ENCODE measurements around the gene AGO4. TPM values are rescaled to one million over a fixed set of nuclear protein-coding genes. Genes with fewer than 3 reads are reported as not detected.
"Not testable (repeated sequence)": the region's sequence is repeated elsewhere in the genome, so short reads cannot be mapped to it uniquely, and the experiment has no call there.

AGO4 gene
- total RNA-seq, 1 donor from 2014 or later, result 11.7 TPM

DNA sequence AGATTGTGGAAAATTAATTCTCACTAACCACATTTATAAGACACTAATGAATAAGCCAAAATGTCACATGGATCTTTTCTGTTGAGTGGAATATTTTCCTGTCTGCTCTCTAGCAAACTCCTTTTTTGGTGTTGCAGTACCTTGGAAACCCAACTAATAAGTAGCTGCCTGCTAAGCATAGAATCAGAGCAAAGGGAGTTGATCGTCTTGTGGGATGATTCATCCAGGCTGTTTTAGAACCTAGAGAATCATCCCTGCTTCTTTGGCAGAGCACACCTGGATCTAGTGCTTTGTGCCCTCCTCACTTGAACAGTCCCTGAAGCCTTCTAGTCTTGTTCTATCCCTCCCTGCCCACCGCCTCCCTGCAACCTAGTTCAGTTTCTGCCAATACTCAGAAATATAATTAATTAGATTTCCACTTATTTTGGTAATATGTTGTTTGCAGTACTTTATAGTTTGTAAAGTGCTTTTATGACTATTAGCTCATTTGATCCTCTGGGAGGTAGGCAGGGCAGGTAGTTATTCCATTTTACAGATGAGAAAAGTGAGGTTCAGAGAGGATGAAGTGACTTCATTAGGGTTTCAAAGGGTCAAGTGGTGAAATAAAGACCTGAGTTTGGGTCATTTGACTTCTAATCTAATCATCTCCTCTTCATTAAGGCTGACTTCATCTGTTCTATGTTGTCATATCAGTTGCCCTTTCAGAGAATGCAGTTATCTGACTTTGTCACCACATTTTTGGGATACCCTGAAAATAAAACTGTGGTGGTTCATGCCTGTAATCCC lies 2.5 kb downstream of the AGO4 start:
- no peak for DNase-seq (ENCODE audit: extremely low read depth, low read depth, low spot score)

DNA sequence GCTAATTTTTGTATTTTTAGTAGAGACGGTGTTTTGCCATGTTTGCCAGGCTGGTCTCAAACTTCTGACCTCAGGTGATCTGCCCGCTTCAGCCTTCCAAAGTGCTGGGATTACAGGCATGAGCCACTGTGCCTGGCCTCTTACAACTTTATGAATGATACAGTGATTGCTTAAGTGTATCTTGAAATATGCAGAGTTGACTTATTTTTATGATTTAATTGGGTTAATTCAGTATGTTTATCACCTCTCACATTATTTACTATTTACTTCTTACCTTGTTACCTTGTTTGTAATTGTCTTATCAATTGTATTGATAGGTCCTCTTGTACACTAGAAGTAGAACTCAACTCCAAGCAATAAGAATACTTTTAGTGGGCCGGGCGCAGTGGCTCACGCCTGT lies 4.9 kb downstream of the AGO4 start:
- DNase-seq (ENCODE audit: extremely low read depth, low read depth, low spot score), result not testable (repeated sequence)

DNA sequence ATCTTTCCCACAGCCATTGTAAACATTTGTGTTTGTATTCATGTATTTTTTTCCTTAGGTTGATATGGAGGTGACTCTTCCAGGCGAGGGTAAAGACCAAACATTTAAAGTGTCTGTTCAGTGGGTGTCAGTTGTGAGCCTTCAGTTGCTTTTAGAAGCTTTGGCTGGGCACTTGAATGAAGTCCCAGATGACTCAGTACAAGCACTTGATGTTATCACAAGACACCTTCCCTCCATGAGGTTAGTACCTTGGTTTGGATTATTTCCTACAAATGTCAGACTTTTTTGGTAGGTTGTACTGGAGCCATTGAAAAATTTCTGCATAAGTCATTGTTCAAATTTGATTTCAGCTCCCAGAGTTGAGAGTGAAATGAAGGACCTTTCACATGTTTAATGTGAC lies 17.4 kb downstream of the AGO4 start:
- DNase-seq (ENCODE audit: extremely low read depth, low read depth, low spot score), result no peak

DNA sequence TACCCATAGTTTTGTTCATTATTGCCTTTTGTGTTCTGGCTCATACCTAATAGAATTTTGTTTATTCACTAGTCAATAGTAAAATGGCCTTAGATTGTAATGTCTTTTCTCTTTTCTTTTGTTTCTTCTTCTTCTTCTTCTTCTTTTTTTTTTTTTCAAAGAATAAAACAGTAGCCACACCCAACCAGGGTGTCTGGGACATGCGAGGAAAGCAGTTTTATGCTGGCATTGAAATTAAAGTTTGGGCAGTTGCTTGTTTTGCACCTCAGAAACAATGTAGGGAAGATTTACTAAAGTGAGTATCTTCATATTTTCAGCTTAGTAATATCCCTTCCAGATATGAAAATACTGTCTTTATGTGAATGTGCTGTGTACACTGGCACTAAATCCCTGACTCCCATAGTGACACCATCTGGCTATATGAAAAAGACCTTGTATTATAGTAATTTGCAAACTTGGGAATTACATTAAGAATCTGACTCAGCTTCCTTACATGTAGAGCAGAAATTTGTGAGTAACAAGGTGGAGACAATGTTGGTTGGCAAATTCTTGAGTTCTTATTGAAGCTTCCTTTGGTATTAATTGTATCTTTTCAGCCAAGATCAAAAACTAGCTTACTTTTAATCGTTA lies 24.6 kb downstream of the AGO4 start:
- DNase-seq (ENCODE audit: extremely low read depth, low read depth, low spot score), result no peak

DNA sequence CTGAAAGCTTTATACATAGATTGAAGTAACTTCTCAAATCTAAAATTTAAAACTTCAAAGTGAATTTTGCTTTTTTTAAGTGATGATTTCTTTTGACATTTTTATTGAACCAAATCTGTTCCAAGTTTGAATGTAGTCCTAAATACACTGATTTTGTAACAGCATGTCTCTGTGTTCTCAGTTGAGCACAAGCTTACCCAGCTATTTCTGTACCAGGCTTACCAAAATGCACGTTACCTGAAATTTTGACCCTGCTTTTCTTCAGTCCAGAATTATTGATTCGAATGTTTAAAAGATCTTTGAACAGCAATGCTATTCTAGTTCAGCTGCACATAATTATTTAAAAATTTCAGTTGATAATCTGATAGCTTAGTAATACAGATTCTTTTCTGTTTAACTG lies 25.6 kb downstream of the AGO4 start:
- DNase-seq (ENCODE audit: extremely low read depth, low read depth, low spot score), result no peak

DNA sequence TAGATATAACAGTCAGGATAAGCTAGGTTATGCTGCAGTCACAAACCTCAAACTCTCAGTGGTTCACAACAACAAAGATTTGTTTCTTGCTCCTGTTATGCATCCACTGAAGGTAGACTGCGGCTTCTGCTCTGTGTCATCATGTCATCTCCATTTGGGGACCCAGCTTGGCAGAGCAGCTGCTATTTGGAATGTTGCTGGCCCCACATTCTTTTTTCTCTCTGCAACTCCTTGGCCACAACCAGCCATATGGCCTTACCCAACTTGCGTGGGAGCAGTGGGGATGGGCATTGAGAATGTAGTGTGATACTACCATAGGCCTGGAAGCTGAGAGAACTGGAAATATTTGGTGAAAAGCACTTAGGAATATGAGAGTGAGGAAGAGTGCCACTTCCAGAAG lies 26.4 kb downstream of the AGO4 start:
- no peak for DNase-seq (ENCODE audit: extremely low read depth, low read depth, low spot score)

DNA sequence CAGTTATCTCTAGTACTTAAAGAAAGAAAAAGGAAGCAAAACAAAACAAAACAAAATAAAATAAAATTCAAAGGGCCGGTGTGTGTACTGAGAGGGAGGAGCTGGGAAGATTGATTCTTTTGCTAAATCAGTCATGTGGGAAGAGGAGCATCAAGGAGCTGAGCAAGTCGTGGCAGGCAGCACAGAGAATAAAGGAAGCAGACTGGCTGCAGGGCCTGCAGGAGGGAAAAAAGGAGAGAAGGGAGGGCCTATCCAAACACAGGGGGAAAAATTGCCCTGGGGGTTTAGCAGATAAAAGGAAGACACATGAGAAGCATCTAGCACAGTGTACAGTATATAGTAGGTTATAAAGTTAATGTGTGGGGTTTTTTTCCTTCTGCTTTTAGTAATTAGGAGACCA lies 27.6 kb downstream of the AGO4 start:
- DNase-seq (ENCODE audit: extremely low read depth, low read depth, low spot score), result no peak

DNA sequence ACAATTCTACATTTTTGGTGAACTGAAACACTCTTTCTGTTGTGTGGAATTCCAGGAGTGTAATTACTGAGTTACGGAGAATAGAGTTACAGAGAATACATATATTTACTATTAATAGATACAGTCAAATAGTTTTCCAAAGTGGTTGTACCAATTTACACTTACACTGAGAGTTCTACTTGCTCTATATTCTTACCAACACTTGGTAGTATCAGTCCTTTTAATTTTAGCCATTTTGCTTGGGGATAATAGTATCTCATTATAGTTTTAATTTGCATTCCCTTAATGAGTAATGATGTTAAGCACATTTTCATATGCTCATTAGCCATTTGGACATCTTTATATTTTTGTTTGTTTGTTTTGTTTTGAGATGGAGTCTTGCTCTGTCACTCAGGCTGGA lies 28.9 kb downstream of the AGO4 start:
- no peak for DNase-seq (ENCODE audit: extremely low read depth, low read depth, low spot score)

DNA sequence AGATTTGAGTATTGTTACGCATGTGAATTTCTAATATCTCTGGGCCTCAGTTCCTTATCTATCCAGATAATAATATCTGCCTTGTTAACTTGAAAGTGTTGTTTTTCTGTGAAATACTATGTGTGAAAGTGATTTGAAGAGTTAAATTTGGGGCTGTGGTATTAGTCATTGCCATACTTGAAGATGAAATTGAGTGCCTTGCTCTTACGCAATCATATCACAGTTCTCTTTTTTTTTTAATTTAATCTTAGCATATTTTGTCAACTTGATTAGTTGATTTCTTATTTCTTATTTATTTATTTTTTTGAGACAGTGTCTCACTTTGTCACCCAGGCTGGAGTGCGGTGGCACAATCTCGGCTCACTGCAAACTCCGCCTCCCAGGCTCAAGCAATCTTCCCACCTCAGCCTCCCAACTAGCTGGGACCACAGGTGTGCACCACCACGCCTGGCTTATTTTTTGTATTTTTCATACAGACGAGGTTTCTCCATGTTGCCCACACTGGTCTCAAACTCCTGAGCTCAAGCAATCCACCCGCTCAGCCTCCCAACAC lies 31.0 kb downstream of the AGO4 start:
- no peak for DNase-seq (ENCODE audit: extremely low read depth, low read depth, low spot score)

DNA sequence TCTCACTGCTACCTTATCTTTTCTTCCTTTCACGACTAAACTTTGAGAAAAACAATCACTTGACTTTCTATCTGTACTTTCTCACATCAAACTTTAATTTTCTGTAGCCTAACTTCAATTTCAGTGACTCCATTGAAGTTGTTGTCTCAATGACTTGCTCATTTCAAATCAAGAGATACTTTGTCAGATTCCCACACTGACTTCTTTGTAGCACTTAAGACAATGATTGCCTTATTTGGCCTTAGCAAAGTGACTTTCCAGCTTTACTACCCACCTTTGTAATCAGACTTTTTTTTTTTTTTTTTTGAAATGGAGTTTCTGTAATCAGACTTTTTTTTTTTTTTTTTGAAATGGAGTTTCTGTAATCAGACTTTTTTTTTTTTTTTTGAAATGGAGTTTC lies 37.0 kb downstream of the AGO4 start:
- DNase-seq (ENCODE audit: extremely low read depth, low read depth, low spot score), result no peak

DNA sequence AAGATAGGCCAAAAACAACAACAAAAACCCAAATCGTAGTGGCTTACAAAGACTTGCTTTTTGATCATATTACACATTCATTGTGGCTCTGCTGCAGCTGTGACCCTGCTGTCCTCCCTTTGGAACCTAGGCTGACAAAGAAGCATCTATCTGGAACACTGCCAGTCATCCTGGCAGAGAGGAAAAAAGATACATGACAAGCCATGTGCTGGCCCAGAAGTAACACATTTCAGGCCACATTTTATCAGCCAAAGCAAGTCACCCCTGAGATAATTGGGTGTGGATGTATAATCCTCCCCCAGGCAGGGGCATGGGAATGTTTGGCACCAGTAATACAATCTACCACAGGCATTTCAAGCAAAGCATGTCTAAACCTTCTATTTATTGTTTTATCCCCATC lies 38.0 kb downstream of the AGO4 start:
- no peak for DNase-seq (ENCODE audit: extremely low read depth, low read depth, low spot score)

DNA sequence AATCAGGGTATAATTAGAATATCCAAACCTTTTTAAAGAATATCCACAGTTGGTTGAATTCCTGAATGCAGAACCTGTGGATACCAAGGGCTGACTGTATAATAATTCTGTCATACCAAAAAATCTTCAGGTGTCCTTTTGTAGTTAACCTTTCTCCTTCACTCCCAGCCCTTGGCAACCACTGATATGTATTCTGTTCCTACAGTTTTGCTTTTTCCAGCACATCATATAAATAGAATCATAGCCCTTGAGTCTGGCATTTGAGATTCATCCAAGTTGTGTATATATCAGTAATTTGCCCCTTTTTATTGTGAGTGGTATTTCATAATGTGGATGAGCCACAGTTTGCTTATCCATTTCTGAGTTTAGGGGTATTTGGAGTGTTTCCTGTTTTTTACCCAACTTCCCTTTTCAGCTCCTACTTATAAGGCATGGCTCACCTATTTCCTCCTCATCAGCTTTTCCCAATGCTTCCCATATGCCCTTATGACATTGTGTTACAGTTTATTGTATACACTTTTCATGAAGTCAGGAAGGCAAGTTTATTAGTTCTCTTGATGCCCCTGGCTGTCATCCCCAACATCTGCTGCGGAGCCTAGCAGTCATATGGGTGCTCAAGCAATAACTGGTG lies 40.2 kb downstream of the AGO4 start:
- DNase-seq (ENCODE audit: extremely low read depth, low read depth, low spot score), result no peak

DNA sequence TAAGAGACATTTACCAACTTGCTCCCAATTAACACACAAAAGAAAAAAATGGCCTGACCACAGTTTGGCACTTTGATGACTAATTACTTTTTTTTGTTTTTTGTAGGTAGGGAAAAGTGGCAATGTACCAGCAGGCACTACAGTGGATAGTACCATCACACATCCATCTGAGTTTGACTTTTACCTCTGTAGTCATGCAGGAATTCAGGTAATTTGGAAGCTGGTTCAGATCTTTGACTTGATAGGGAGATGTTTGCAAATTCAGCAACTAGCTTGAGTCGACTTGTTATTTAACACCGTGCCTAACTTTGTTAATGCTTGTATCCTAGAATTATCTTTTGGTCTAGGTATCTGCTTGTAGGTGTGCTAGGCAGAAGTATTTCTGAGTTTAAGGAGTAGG lies 42.2 kb downstream of the AGO4 start:
- DNase-seq (ENCODE audit: extremely low read depth, low read depth, low spot score), result no peak

DNA sequence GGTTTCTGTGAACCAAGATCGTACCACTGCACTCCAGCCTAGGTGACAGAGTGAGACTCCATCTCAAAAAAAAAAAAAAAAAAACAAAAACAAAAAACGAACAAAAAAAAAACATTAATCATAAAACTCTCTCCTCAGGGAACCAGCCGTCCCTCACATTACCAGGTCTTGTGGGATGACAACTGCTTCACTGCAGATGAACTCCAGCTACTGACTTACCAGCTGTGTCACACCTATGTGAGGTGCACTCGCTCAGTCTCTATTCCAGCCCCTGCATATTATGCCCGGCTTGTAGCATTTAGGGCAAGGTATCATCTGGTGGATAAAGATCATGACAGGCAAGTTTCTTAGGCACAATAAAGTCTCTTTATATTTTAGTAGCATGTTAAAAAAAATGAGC lies 42.9 kb downstream of the AGO4 start:
- no peak for DNase-seq (ENCODE audit: extremely low read depth, low read depth, low spot score)

DNA sequence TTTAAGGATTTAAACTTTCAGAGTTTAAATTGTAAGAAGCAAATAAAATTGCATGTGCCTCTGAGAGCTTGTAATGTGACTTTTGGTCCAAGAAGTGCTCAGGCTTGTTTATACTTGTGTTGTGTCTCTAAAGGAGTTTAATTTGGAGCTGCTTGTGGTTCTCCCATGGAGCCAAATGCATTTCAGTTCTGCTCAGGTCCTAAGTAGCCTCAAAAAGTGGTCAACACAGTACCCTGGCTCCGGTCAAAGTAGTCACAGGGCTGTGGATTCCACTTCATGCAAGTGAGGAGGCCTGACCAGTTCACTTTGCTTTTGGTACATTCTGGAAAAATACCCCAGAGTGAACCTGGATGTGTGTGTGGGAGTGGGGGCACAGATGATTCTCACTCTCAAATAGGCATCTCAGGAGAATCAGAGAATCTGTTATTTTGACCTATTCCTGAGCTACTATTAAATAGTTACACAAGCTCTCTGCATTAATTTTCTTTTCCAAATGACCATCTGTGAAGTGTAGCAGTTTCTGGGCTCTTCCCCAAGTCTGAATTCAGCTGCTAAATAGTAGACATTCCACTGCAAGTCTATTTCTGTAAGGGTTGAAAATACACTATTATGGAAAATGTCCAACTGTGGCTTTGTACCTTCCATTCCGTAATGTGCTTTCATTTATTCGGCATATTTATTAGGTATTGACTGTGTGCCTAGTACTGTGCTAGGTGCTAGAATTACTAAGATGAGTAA lies 43.5 kb downstream of the AGO4 start:
- no peak for DNase-seq (ENCODE audit: extremely low read depth, low read depth, low spot score)

DNA sequence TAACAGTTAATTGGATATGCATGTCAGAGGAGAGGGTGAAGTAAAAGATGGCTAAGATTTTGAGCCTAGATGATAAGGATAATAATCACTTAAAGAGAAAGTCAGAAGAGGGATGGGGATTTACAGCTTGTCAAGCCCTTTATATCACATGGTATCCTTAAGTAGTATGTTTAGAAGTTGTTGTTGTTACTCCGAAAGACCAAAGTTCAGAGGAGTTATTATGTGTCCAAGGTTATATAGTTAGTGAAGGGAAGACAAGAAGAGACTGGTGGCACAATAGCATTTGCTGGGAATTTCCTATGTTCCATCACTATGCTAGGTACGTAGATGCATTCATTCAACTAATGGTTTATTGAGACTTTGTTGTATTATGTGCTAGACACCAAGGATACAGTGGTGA lies 44.4 kb downstream of the AGO4 start:
- DNase-seq (ENCODE audit: extremely low read depth, low read depth, low spot score), result no peak

DNA sequence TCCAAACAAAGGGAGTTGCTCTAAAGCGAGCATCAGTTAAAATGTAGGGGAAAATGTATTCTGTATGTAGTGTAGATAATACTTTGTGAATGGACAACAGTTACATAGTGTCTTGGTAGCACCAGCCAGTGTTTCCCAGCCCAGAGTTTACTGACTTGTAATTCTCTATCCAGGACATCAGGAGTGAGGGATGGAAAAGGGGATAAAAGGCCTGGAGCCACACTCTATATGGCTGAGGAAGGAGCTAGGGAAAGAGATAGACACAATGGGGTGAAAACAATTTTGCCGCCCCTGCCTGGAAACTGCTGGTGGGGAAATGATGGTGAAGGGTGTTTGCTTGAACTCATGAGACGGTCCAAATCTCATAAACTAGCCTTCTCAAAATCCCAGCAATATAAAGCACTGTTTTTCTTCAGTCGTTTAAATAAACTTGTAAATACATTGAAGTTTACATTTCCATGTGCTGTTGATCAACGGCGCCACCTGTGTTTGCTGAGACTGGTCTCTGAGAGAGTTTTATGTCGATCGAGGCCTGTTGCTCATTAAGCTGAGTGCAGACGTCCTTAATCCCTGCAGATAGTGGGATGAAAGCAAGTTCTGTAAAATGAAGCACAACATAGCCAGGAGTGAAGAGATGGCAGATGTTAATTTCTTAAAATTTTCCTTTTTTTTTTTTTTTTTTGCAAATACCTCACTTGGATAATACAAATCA lies 47.3 kb downstream of the AGO4 start:
- DNase-seq (ENCODE audit: extremely low read depth, low read depth, low spot score), result no peak

DNA sequence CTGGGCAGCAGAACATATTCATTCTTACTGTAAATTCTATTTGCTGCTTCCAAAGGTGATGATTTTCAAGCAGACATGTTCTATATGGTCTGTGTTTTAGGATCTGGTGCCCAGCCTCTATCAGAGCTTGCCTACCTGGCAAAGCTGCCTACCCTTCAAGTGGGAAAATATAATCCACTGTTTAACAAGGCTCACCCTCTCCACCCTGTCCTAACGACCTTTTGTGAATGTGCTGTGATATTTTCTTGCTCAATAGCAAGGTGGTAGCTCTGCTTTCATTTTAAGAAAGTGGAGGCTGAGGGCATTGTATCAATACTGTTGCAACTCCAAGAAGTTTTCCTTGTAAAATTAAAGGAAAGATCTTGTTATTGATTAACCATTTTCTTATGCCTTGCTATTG lies 49.1 kb downstream of the AGO4 start:
- no peak for DNase-seq (ENCODE audit: extremely low read depth, low read depth, low spot score)

DNA sequence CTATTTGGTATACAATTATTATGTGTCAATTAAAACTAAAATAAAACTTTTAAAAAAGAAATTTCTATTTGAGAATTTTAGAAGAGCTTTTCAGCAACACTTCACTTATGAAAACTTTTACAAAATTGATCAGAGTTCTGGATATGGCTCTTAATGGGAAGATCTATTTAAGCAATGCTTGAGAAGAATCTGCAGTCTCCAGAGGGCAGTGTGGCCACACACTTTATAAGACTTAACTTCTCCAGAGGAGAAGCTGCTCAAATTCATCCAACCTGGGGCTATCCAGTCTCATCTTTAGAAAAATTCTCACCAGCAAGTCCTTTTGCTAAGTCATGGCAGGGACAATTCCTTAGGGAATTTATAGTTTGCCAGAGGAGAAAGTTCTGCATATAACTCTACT lies 50.0 kb downstream of the AGO4 start:
- no peak for DNase-seq (ENCODE audit: extremely low read depth, low read depth, low spot score)

DNA sequence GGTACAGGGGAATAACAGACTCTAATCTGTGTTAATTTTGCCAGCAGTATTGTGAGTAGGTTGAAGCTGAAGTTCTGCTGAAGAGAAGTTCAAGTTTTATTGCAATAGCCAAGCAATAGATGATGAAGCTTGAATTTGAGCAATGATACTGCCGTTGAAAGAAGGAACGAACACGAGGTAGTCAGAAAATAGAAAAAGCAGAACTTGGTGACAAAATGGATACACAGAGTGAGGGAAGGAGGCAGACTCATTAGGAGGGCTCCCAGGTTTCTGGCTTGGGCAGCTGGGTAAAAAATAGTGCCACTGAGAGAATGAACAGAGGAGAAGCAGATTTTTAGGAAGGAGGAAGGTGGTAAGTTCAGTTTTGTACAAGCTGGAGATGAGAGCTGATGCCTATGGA lies 52.9 kb downstream of the AGO4 start:
- DNase-seq (ENCODE audit: extremely low read depth, low read depth, low spot score), result no peak

DNA sequence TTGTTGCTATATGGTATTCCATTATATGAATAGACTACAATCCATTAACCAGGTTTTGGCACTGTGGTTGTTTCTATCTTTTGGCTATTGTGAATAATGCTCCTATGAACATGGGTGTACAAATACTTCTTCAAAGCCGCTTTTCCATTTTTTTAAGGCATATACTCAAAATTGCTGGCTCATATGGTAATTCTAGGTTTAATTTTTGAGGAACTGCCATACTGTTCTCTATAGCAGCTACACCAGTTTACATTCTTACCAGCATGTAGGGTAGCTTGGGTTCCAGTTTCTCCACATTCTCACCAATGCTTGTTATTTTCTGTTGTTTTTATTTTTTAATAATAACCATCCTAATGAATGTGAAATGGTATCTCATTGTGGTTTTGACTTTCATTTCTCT lies 55.3 kb downstream of the AGO4 start:
- no peak for DNase-seq (ENCODE audit: extremely low read depth, low read depth, low spot score)
